ENCODE data around the gene NPAT. TPM values are rescaled to one million over a fixed set of nuclear protein-coding genes. Genes with fewer than 3 reads are reported as not detected.

The NPAT gene
- total and polyA plus RNA-seq, 2 experiments from 2014 or later, result 3.7 to 14.3 TPM

DNA sequence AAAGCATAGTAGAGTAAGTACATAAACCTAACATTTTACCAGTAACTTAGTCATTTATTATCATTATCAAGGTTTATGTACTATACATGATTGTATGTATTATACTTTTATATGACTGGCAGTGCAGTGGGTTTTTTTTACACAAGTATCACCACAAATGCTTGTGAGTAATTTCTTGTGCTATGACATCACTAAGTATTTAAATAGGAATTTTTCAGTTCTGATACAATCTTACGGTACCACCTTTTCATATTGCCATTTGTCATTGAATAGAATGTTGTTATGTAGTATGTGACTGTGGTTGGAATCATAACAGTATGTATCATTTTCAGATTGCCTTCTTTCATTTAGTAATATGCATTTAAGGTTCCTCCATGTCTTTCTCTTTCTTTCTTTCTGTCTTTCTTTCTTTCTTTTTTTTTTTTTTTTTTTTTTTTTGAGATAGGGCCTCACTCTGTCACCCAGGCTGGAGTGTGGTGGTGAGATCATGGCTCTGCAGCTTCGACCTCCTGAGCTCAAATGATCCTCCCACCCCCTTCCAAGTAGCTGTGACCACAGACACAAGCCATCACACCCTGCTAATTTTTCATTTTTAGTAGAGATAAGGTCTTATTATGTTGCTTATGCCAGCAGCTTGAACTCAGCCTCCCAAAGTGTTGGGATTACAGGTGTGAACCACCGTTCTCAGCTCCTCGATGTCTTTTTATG is 19.0 kb upstream of the NPAT start:
- no peaks in the 10 kb centered on the region for H3K4me1 ChIP-seq (ENCODE audit: insufficient read depth)
- peaks cover 3% of the 10 kb centered on the region for H3K36me3 ChIP-seq (replicated peaks; ENCODE audit: insufficient read depth, low read depth)
- DNase-seq (ENCODE audit: low spot score), result no peak
- H3K9me2 ChIP-seq (replicated peaks; ENCODE audit: insufficient read depth), result no peaks in the 10 kb centered on the region
- no peak overlapping the region for H3K27ac ChIP-seq
- H4K20me1 ChIP-seq (ENCODE audit: insufficient read depth, poor library complexity, severe bottlenecking), result no peaks in the 10 kb centered on the region
- WGBS (ENCODE audit: low lambda C conversion rate, missing lambda C conversion rate), result 94% methylated on average over 4 of the region's 4 CpGs
- TF ChIP-seq, protein P1, sequence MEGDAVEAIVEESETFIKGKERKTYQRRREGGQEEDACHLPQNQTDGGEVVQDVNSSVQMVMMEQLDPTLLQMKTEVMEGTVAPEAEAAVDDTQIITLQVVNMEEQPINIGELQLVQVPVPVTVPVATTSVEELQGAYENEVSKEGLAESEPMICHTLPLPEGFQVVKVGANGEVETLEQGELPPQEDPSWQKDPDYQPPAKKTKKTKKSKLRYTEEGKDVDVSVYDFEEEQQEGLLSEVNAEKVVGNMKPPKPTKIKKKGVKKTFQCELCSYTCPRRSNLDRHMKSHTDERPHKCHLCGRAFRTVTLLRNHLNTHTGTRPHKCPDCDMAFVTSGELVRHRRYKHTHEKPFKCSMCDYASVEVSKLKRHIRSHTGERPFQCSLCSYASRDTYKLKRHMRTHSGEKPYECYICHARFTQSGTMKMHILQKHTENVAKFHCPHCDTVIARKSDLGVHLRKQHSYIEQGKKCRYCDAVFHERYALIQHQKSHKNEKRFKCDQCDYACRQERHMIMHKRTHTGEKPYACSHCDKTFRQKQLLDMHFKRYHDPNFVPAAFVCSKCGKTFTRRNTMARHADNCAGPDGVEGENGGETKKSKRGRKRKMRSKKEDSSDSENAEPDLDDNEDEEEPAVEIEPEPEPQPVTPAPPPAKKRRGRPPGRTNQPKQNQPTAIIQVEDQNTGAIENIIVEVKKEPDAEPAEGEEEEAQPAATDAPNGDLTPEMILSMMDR (IDR thresholded peaks at IDR 0.05; ENCODE audit: poor library complexity), result no peak
- no peak for TF ChIP-seq EZH2 (IDR thresholded peaks at IDR 0.05; ENCODE audit: borderline replicate concordance)
- TF ChIP-seq EZH2phosphoT487 (IDR thresholded peaks at IDR 0.05; ENCODE audit: low read depth, severe bottlenecking, unreplicated experiment), result no peak
- H3K27me3 ChIP-seq, result no peaks in the 10 kb centered on the region
- H3K4me3 ChIP-seq, result no peak overlapping the region
- no peak overlapping the region for H2AFZ ChIP-seq
- no peak overlapping the region for H3K4me2 ChIP-seq
- no peaks in the 10 kb centered on the region for H3K79me2 ChIP-seq
- H3K9me3 ChIP-seq (ENCODE audit: low read depth), result no peaks in the 10 kb centered on the region

DNA sequence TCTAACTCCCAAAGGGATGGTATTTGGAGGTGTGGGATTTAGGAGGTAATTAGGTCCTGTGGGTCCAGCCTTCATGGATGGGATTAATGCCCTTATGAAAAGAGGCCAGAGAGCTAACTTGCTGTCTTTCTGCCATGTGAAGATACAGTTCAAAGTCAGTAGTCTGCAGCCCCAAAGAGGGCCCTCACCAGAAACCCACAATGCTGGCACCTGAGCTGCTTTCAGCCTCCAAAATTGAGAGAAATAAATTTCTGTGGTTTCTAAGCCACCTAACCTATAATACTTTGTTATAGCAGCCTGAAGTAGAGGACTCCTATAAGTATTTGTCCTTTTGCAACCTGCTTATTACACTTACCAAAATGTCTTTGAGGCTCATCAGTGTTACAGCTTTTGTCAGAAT is 16.6 kb upstream of the NPAT start:
- Histone ChIP-seq H3K4me1 (ENCODE audit: insufficient read depth) (no peaks in the 10 kb centered on the region), H3K9me3 (ENCODE audit: low read depth) (no peaks in the 10 kb centered on the region), H3K4me2 (no peak overlapping the region), H3K27me3 (no peaks in the 10 kb centered on the region), H3K36me3 (replicated peaks; ENCODE audit: insufficient read depth, low read depth) (peaks cover 3% of the 10 kb centered on the region), H3K27ac (no peak overlapping the region), H2AFZ (no peak overlapping the region), H3K79me2 (no peaks in the 10 kb centered on the region), H3K4me3 (no peak overlapping the region), H4K20me1 (ENCODE audit: insufficient read depth, poor library complexity, severe bottlenecking) (no peaks in the 10 kb centered on the region), H3K9me2 (replicated peaks; ENCODE audit: insufficient read depth) (no peaks in the 10 kb centered on the region)
- no peak for DNase-seq (ENCODE audit: low spot score)
- TF ChIP-seq EZH2 (IDR thresholded peaks at IDR 0.05; ENCODE audit: borderline replicate concordance) (no peak), EZH2phosphoT487 (IDR thresholded peaks at IDR 0.05; ENCODE audit: low read depth, severe bottlenecking, unreplicated experiment) (no peak)
- TF ChIP-seq, protein P1 (IDR thresholded peaks at IDR 0.05; ENCODE audit: poor library complexity), result no peak

DNA sequence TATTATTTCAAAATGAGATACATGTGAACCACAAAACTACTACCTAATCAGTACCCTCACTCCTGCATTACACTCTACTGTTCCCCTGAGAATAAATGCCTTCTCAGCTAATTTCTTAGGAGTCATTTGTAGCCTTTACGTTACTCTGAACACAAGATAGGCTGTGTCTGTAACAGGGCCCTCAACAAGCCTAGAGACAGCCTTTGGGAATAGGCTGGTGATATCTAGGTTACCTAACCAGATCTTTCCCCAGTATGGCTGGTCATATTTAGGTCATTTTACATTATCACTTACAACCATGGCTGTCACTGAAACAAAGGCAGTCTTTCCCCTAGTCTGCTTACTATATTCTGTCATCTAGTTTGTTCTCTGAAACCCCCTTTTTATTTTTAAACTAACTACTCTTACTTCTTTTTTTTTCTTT is 14.6 kb upstream of the NPAT start:
- no peaks in the 10 kb centered on the region for H4K20me1 ChIP-seq (ENCODE audit: insufficient read depth, poor library complexity, severe bottlenecking)
- no peaks in the 10 kb centered on the region for H3K9me3 ChIP-seq (ENCODE audit: low read depth)
- H3K9me2 ChIP-seq (replicated peaks; ENCODE audit: insufficient read depth), result no peaks in the 10 kb centered on the region
- no peak overlapping the region for H2AFZ ChIP-seq
- H3K4me1 ChIP-seq (ENCODE audit: insufficient read depth), result no peaks in the 10 kb centered on the region
- H3K79me2 ChIP-seq, result no peaks in the 10 kb centered on the region
- no peak overlapping the region for H3K27ac ChIP-seq
- DNase-seq (ENCODE audit: low spot score), result no peak
- no peak overlapping the region for H3K4me3 ChIP-seq
- no peaks in the 10 kb centered on the region for H3K27me3 ChIP-seq
- no peak overlapping the region for H3K4me2 ChIP-seq
- peaks cover 3% of the 10 kb centered on the region for H3K36me3 ChIP-seq (replicated peaks; ENCODE audit: insufficient read depth, low read depth)
- 87% methylated on average over 1 of the region's 1 CpG for WGBS (ENCODE audit: low lambda C conversion rate, missing lambda C conversion rate)
- no peak for TF ChIP-seq EZH2 (IDR thresholded peaks at IDR 0.05; ENCODE audit: borderline replicate concordance)
- TF ChIP-seq, protein P1 (IDR thresholded peaks at IDR 0.05; ENCODE audit: poor library complexity), result no peak
- TF ChIP-seq EZH2phosphoT487 (IDR thresholded peaks at IDR 0.05; ENCODE audit: low read depth, severe bottlenecking, unreplicated experiment), result no peak

Measured in hepatocyte (in vitro differentiated cells).